DND-41 (cell line): ENCODE measurements around the gene SYT1.

Experiments used
- EZH2 ChIP-seq: IDR thresholded peaks from 3 replicates; pipeline ENCODE4 v1.6.1; 2012; ENCODE audit warnings: borderline replicate concordance, low read depth, mild to moderate bottlenecking, moderate library complexity, low read length, inconsistent platforms; ENCODE audit not compliant: severe bottlenecking
- TF ChIP-seq, protein P1 (sequence below): IDR thresholded peaks from 2 replicates; pipeline ENCODE4 v1.5.1; 2012; ENCODE audit warnings: borderline replicate concordance, low read length, moderate library complexity, mild to moderate bottlenecking; ENCODE audit not compliant: poor library complexity, severe bottlenecking; ENCODE audit errors: extremely low read depth

DNA sequence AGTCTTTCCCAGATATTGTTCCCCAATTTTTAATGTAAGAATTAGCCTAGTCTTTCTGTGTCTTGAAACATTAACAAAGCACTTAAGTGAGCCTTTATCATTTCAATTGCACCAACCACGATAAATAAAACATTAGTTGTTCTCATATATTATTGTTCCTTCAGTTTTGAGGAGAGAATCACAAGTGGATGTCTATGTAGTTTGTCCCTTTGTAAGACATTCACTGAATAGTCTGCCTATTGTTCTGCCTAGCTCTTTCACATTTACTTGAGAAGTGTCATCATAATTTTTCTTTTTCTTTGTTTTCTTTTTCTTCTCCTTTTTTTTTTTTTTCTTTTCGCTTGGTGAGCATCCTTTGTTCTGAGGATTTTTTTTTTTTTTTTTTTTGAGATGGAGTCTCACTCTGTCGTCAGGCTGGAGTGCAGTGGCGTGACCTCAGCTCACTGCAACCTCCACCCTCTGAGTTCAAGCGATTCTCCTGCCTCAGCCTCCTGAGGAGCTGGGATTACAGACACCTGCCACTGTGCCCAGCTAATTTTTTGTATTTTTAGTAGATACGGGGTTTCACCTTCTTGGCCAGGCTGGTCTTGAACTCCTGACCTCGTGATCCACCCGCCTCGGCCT is 129.7 kb downstream of the SYT1 start:
- TF ChIP-seq, protein P1, sequence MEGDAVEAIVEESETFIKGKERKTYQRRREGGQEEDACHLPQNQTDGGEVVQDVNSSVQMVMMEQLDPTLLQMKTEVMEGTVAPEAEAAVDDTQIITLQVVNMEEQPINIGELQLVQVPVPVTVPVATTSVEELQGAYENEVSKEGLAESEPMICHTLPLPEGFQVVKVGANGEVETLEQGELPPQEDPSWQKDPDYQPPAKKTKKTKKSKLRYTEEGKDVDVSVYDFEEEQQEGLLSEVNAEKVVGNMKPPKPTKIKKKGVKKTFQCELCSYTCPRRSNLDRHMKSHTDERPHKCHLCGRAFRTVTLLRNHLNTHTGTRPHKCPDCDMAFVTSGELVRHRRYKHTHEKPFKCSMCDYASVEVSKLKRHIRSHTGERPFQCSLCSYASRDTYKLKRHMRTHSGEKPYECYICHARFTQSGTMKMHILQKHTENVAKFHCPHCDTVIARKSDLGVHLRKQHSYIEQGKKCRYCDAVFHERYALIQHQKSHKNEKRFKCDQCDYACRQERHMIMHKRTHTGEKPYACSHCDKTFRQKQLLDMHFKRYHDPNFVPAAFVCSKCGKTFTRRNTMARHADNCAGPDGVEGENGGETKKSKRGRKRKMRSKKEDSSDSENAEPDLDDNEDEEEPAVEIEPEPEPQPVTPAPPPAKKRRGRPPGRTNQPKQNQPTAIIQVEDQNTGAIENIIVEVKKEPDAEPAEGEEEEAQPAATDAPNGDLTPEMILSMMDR: no peak
- TF ChIP-seq EZH2: no peak
